ENCODE results near the gene CIB2. TPM values are rescaled to one million over a fixed set of nuclear protein-coding genes. Genes with fewer than 3 reads are reported as not detected.

Gene CIB2
- total RNA-seq, 1 experiment from 2014 or later, result 43.2 TPM

- H3K27me3 Mint-ChIP-seq (ENCODE audit: low read depth), result no peaks in the 10 kb centered on the region
- peaks cover 0 to 34% (median 13%) of the 10 kb centered on the region in 3 experiments; a peak in 4 of 7 replicates for H3K36me3 Mint-ChIP-seq (ENCODE audit: insufficient read depth in 1 of 3, low read depth in 3 of 3)
- Histone ChIP-seq H2BK120ac (ENCODE audit: low read depth, low read length, poor library complexity, severe bottlenecking) (no peak overlapping the region), H3K18ac (ENCODE audit: insufficient read length, low read depth, low read length) (no peak overlapping the region), H3K23me2 (ENCODE audit: insufficient read length, low read depth, low read length, poor library complexity, severe bottlenecking) (no peaks in the 10 kb centered on the region), H3K4ac (ENCODE audit: low read depth, low read length) (no peak overlapping the region), H4K8ac (replicated peaks; ENCODE audit: insufficient read length, low read depth, low read length) (no peak overlapping the region), H3K56ac (ENCODE audit: insufficient read length, low read depth, low read length) (no peak overlapping the region), H2AK5ac (ENCODE audit: insufficient read length, low read length) (no peak overlapping the region), H2BK20ac (ENCODE audit: low read depth, low read length, poor library complexity, severe bottlenecking) (no peak overlapping the region), H3K4me2 (ENCODE audit: insufficient read depth, insufficient read length, low read length) (no peak overlapping the region), H3K27ac (ENCODE audit: insufficient read length, low read depth, low read length) (no peak overlapping the region), H3T11ph (ENCODE audit: low read length) (no peak overlapping the region), H3K23ac (ENCODE audit: insufficient read length, low read depth, low read length) (no peak overlapping the region), H3K79me2 (ENCODE audit: insufficient read depth, low read length) (no peaks in the 10 kb centered on the region), H3K14ac (ENCODE audit: insufficient read depth, low read length) (no peak overlapping the region), H2AFZ (ENCODE audit: low read length) (no peak overlapping the region), H3K27me3 (ENCODE audit: insufficient read depth, low read length) (no peaks in the 10 kb centered on the region), H4K20me1 (ENCODE audit: control insufficient read depth, insufficient read depth, insufficient read length) (no peaks in the 10 kb centered on the region), H3K4me1 (ENCODE audit: insufficient read depth, low read length) (no peaks in the 10 kb centered on the region), H2BK5ac (ENCODE audit: insufficient read length, low read length) (no peak overlapping the region), H4K91ac (ENCODE audit: insufficient read length, low read depth, low read length) (no peak overlapping the region), H3K79me1 (ENCODE audit: insufficient read depth, low read depth, low read length, poor library complexity, severe bottlenecking) (no peaks in the 10 kb centered on the region), H3K9me3 (ENCODE audit: control insufficient read depth, low read depth, low read length) (no peaks in the 10 kb centered on the region), H4K5ac (ENCODE audit: insufficient read length, low read depth, low read length) (no peak overlapping the region), H3K9ac (ENCODE audit: extremely low read depth, insufficient read length, low read length) (no peak overlapping the region), H2BK15ac (ENCODE audit: low read depth, low read length) (no peak overlapping the region), H2BK12ac (ENCODE audit: insufficient read length, low read depth, low read length) (no peak overlapping the region)
- TF ChIP-seq CTCF (conservative IDR thresholded peaks at IDR 0.05), result no peak
- peaks cover 26 to 30% of the 10 kb centered on the region in 2 experiments for H3K4me1 Mint-ChIP-seq
- no peak overlapping the region for H3K27ac Mint-ChIP-seq
- H3K9me3 Mint-ChIP-seq, result no peaks in the 10 kb centered on the region
- no peak overlapping the region for H3K4me3 Mint-ChIP-seq
- WGBS (ENCODE audit: extremely low coverage, insufficient read length, low lambda C conversion rate), result no CpG with 5 or more reads among the region's 3 CpGs
- DNase-seq, result no peak
These were observed 28.1 kb upstream of the CIB2 start for GRCh38 chr15:78159395-78159794.
